ENCODE measurements around the gene ANKRD13D.

ANKRD13D gene

GRCh38 chr11:67344264-67344663 is 55.2 kb downstream of the ANKRD13D start:
- Histone ChIP-seq H3K9ac (ENCODE audit: low read length in 2 of 2) (no peak overlapping the region), H3K4me1 (ENCODE audit: control insufficient read depth, insufficient read depth, low read length) (no peaks in the 10 kb centered on the region), H3K4me3 (ENCODE audit: low read length in 2 of 2) (no peak overlapping the region), H3K36me3 (ENCODE audit: control insufficient read depth in 2 of 2, insufficient read depth in 2 of 2, low read length in 2 of 2) (peaks cover 2 to 3% of the 10 kb centered on the region in 2 donors), H3K9me3 (ENCODE audit: control insufficient read depth in 2 of 2, low read length in 2 of 2) (no peaks in the 10 kb centered on the region), H3K27me3 (ENCODE audit: control insufficient read depth in 1 of 2, insufficient read depth in 2 of 2, low read length in 2 of 2) (no peaks in the 10 kb centered on the region), H3K27ac (ENCODE audit: low read length) (no peak overlapping the region)

DNA sequence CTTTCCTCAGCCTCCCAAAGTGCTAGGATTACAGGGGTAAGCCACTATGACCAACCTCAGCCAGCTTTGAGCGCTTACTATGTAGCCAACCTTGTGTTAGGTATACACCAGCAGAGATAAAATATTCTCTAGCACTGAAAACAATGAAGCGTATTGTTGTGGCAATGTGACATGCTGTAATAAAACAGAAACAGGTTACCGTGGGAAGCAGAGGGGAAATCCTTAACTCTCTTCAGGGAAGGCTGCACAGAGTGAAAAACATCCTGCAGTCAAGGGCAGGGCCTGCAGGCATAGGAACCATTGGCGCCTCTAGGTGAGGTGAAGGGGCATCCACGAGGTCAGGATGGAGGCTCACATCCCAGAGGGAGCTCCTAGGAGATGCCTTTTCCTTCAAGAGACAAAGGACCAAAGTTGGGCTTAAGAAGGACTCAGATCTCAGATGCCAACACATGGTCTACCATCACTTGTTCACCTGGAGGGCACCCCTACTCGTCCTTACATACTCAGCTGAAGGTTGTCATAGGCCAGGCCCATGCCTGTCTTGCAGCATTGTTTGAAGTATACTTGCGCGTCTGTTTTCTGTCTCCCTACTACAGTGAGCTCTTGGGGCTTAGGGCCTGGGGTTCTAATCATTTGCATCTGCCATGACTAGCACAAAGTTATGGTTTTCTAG is 56.3 kb downstream of the ANKRD13D start:
- no peak overlapping the region for H3K9ac ChIP-seq (ENCODE audit: low read length in 2 of 2)
- no peak overlapping the region for H3K4me3 ChIP-seq (ENCODE audit: low read length in 2 of 2)
- no peaks in the 10 kb centered on the region for H3K9me3 ChIP-seq (ENCODE audit: control insufficient read depth in 2 of 2, low read length in 2 of 2)
- no peak overlapping the region for H3K27ac ChIP-seq (ENCODE audit: low read length)
- peaks cover 2 to 3% of the 10 kb centered on the region in 2 donors for H3K36me3 ChIP-seq (ENCODE audit: control insufficient read depth in 2 of 2, insufficient read depth in 2 of 2, low read length in 2 of 2)
- no peaks in the 10 kb centered on the region for H3K4me1 ChIP-seq (ENCODE audit: control insufficient read depth, insufficient read depth, low read length)
- H3K27me3 ChIP-seq (ENCODE audit: control insufficient read depth in 1 of 2, insufficient read depth in 2 of 2, low read length in 2 of 2): no peaks in the 10 kb centered on the region

GRCh38 chr11:67345920-67346819 is 57.1 kb downstream of the ANKRD13D start:
- Histone ChIP-seq H3K4me3 (ENCODE audit: low read length in 2 of 2) (no peak overlapping the region), H3K27me3 (ENCODE audit: control insufficient read depth in 1 of 2, insufficient read depth in 2 of 2, low read length in 2 of 2) (no peaks in the 10 kb centered on the region), H3K9ac (ENCODE audit: low read length in 2 of 2) (no peak overlapping the region), H3K4me1 (ENCODE audit: control insufficient read depth, insufficient read depth, low read length) (peaks cover 3% of the 10 kb centered on the region), H3K27ac (ENCODE audit: low read length) (no peak overlapping the region), H3K36me3 (ENCODE audit: control insufficient read depth in 2 of 2, insufficient read depth in 2 of 2, low read length in 2 of 2) (peaks cover 2 to 3% of the 10 kb centered on the region in 2 donors), H3K9me3 (ENCODE audit: control insufficient read depth in 2 of 2, low read length in 2 of 2) (no peaks in the 10 kb centered on the region)

DNA sequence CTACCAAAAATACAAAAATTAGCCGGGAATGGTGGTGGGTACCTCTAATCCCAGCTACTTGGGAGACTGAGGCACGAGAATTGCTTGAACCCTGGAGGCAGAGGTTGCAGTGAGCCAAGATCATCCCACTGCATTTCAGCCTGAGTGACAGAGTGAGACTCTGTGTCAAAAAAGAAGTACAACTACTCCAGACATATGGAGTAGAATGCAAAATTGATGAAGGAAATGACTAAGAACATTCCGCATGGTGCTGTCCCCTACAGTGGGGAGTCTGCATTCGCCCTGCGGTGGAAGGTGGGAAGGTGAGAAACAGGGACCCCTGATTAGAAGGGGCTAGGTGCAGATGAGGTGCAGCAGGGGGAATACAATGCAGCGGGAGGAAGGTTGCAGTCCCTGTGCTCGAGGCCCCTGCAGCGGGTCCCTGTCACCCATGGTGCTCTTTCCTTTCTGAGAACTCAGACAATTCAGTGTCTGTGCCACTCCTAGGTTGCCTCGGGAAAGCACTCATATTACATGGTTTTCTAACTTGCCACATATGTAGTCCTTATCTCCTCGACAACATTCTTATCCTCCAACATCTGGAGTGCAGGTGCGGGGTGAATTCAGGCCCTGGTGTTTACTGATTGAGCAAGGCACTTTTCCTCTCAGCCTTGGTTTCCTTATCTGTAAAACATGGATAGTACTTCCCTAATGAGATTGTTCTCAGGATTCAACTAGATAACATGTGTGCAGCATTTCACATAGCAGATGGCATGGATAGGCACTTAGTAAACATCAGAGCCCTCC is 59.1 kb downstream of the ANKRD13D start:
- Histone ChIP-seq H3K4me3 (ENCODE audit: low read length in 2 of 2) (no peak overlapping the region), H3K4me1 (ENCODE audit: control insufficient read depth, insufficient read depth, low read length) (peaks cover 19% of the 10 kb centered on the region), H3K27me3 (ENCODE audit: control insufficient read depth in 1 of 2, insufficient read depth in 2 of 2, low read length in 2 of 2) (no peaks in the 10 kb centered on the region), H3K36me3 (ENCODE audit: control insufficient read depth in 2 of 2, insufficient read depth in 2 of 2, low read length in 2 of 2) (peaks cover 3 to 4% of the 10 kb centered on the region in 2 donors), H3K27ac (ENCODE audit: low read length) (no peak overlapping the region), H3K9ac (ENCODE audit: low read length in 2 of 2) (no peak overlapping the region), H3K9me3 (ENCODE audit: control insufficient read depth in 2 of 2, low read length in 2 of 2) (no peaks in the 10 kb centered on the region)

- Histone ChIP-seq H3K4me1 (ENCODE audit: control insufficient read depth, insufficient read depth, low read length) (peaks cover 23% of the 10 kb centered on the region), H3K27ac (ENCODE audit: low read length) (no peak overlapping the region), H3K4me3 (ENCODE audit: low read length in 2 of 2) (no peak overlapping the region), H3K9me3 (ENCODE audit: control insufficient read depth in 2 of 2, low read length in 2 of 2) (no peaks in the 10 kb centered on the region), H3K9ac (ENCODE audit: low read length in 2 of 2) (no peak overlapping the region), H3K36me3 (ENCODE audit: control insufficient read depth in 2 of 2, insufficient read depth in 2 of 2, low read length in 2 of 2) (peaks cover 3 to 4% of the 10 kb centered on the region in 2 donors), H3K27me3 (ENCODE audit: control insufficient read depth in 1 of 2, insufficient read depth in 2 of 2, low read length in 2 of 2) (no peaks in the 10 kb centered on the region)
Measured at GRCh38 chr11:67349036-67349435, 59.9 kb downstream of the ANKRD13D start.

- H3K27ac ChIP-seq (ENCODE audit: low read length): no peak overlapping the region
- H3K4me3 ChIP-seq (ENCODE audit: low read length in 2 of 2): no peak overlapping the region
- H3K9ac ChIP-seq (ENCODE audit: low read length in 2 of 2): no peak overlapping the region
- H3K27me3 ChIP-seq (ENCODE audit: control insufficient read depth in 1 of 2, insufficient read depth in 2 of 2, low read length in 2 of 2): no peaks in the 10 kb centered on the region
- peaks cover 3 to 4% of the 10 kb centered on the region in 2 donors for H3K36me3 ChIP-seq (ENCODE audit: control insufficient read depth in 2 of 2, insufficient read depth in 2 of 2, low read length in 2 of 2)
- H3K4me1 ChIP-seq (ENCODE audit: control insufficient read depth, insufficient read depth, low read length): peaks cover 27% of the 10 kb centered on the region
- H3K9me3 ChIP-seq (ENCODE audit: control insufficient read depth in 2 of 2, low read length in 2 of 2): no peaks in the 10 kb centered on the region
Measured at GRCh38 chr11:67349457-67349856, 60.4 kb downstream of the ANKRD13D start.

GRCh38 chr11:67349928-67350465 is 60.9 kb downstream of the ANKRD13D start:
- Histone ChIP-seq H3K9ac (ENCODE audit: low read length in 2 of 2) (no peak overlapping the region), H3K36me3 (ENCODE audit: control insufficient read depth in 2 of 2, insufficient read depth in 2 of 2, low read length in 2 of 2) (peaks cover 3 to 4% of the 10 kb centered on the region in 2 donors), H3K4me3 (ENCODE audit: low read length in 2 of 2) (no peak overlapping the region), H3K9me3 (ENCODE audit: control insufficient read depth in 2 of 2, low read length in 2 of 2) (no peaks in the 10 kb centered on the region), H3K27ac (ENCODE audit: low read length) (no peak overlapping the region), H3K27me3 (ENCODE audit: control insufficient read depth in 1 of 2, insufficient read depth in 2 of 2, low read length in 2 of 2) (no peaks in the 10 kb centered on the region), H3K4me1 (ENCODE audit: control insufficient read depth, insufficient read depth, low read length) (peaks cover 32% of the 10 kb centered on the region)

- Histone ChIP-seq H3K36me3 (ENCODE audit: control insufficient read depth in 2 of 2, insufficient read depth in 2 of 2, low read length in 2 of 2) (peaks cover 3 to 4% of the 10 kb centered on the region in 2 donors), H3K9ac (ENCODE audit: low read length in 2 of 2) (peak overlapping the region; percentile 53 to 60), H3K4me1 (ENCODE audit: control insufficient read depth, insufficient read depth, low read length) (peaks cover 47% of the 10 kb centered on the region), H3K27ac (ENCODE audit: low read length) (peak overlapping the region; percentile 70), H3K9me3 (ENCODE audit: control insufficient read depth in 2 of 2, low read length in 2 of 2) (no peaks in the 10 kb centered on the region), H3K27me3 (ENCODE audit: control insufficient read depth in 1 of 2, insufficient read depth in 2 of 2, low read length in 2 of 2) (no peaks in the 10 kb centered on the region), H3K4me3 (ENCODE audit: low read length in 2 of 2) (no peak overlapping the region)
Measured at GRCh38 chr11:67351275-67352005, 62.3 kb downstream of the ANKRD13D start.
